C4-2B (cell line): ENCODE measurements around the gene ZBTB25.

Experiments used
- CTCF ChIP-seq: fragments of 450-650 bp; conservative IDR thresholded peaks from 2 replicates; pipeline ENCODE4 v1.5.1; 2017; ENCODE audit warnings: mild to moderate bottlenecking
- ZFX ChIP-seq: fragments of 450-650 bp; IDR thresholded peaks from 2 replicates; pipeline ENCODE4 v1.6.1; 2017

- no peak for TF ChIP-seq CTCF
- TF ChIP-seq ZFX: no peak
Measured at GRCh38 chr14:64541972-64542835, 38.6 kb upstream of the ZBTB25 start.
